Measurements from ENCODE around the gene ASPM.

Gene ASPM

DNA sequence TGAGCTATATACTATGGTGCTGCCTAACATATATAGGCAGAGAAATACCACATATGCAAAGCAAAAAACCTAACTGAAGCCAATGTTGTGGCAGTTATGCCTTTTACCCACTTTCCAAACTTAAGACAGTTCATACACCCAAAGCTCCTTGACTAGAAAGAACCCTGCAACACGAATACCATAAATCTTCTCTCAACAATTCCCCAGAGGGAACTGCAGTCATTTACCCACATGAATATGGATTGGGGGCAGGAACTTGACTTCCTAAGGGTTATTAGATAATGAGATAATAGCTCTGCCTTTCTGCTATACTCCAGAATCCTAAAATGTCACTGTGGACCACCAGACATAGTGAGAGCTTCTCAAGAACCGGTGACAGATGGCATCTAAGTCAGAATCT is 2.9 kb upstream of the ASPM start:
- no peak for TF ChIP-seq GLIS3 (CRISPR knock-in tag; IDR thresholded peaks at IDR 0.05)
- TF ChIP-seq, protein P1, sequence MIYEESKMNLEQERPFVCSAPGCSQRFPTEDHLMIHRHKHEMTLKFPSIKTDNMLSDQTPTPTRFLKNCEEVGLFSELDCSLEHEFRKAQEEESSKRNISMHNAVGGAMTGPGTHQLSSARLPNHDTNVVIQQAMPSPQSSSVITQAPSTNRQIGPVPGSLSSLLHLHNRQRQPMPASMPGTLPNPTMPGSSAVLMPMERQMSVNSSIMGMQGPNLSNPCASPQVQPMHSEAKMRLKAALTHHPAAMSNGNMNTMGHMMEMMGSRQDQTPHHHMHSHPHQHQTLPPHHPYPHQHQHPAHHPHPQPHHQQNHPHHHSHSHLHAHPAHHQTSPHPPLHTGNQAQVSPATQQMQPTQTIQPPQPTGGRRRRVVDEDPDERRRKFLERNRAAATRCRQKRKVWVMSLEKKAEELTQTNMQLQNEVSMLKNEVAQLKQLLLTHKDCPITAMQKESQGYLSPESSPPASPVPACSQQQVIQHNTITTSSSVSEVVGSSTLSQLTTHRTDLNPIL (CRISPR knock-in tag; IDR thresholded peaks at IDR 0.05; ENCODE audit: low read depth) = no peak
- TF ChIP-seq PPARA (CRISPR knock-in tag; IDR thresholded peaks at IDR 0.05; ENCODE audit: borderline replicate concordance) = no peak
- no peak for TF ChIP-seq ESRRG (CRISPR knock-in tag; IDR thresholded peaks at IDR 0.05)
- no peak for TF ChIP-seq ZNF70 (CRISPR knock-in tag; IDR thresholded peaks at IDR 0.05)
- TF ChIP-seq CSDC2 (CRISPR knock-in tag; IDR thresholded peaks at IDR 0.05) = no peak
- TF ChIP-seq, protein P2, sequence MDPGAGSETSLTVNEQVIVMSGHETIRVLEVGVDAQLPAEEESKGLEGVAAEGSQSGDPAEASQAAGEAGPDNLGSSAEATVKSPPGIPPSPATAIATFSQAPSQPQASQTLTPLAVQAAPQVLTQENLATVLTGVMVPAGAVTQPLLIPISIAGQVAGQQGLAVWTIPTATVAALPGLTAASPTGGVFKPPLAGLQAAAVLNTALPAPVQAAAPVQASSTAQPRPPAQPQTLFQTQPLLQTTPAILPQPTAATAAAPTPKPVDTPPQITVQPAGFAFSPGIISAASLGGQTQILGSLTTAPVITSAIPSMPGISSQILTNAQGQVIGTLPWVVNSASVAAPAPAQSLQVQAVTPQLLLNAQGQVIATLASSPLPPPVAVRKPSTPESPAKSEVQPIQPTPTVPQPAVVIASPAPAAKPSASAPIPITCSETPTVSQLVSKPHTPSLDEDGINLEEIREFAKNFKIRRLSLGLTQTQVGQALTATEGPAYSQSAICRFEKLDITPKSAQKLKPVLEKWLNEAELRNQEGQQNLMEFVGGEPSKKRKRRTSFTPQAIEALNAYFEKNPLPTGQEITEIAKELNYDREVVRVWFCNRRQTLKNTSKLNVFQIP (CRISPR knock-in tag; IDR thresholded peaks at IDR 0.05; ENCODE audit: borderline replicate concordance, low read depth) = no peak
- TF ChIP-seq, protein P3, sequence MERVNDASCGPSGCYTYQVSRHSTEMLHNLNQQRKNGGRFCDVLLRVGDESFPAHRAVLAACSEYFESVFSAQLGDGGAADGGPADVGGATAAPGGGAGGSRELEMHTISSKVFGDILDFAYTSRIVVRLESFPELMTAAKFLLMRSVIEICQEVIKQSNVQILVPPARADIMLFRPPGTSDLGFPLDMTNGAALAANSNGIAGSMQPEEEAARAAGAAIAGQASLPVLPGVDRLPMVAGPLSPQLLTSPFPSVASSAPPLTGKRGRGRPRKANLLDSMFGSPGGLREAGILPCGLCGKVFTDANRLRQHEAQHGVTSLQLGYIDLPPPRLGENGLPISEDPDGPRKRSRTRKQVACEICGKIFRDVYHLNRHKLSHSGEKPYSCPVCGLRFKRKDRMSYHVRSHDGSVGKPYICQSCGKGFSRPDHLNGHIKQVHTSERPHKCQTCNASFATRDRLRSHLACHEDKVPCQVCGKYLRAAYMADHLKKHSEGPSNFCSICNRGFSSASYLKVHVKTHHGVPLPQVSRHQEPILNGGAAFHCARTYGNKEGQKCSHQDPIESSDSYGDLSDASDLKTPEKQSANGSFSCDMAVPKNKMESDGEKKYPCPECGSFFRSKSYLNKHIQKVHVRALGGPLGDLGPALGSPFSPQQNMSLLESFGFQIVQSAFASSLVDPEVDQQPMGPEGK (CRISPR knock-in tag; IDR thresholded peaks at IDR 0.05; ENCODE audit: borderline replicate concordance) = no peak
- TF ChIP-seq OSR1 (CRISPR knock-in tag; IDR thresholded peaks at IDR 0.05) = no peak
- no peak for TF ChIP-seq TOX (CRISPR knock-in tag; IDR thresholded peaks at IDR 0.05; ENCODE audit: borderline replicate concordance)
- TF ChIP-seq ISL1 (CRISPR knock-in tag; IDR thresholded peaks at IDR 0.05) = no peak
- no peak for TF ChIP-seq ZNF565 (CRISPR knock-in tag; conservative IDR thresholded peaks at IDR 0.05; ENCODE audit: low read depth)
- TF ChIP-seq, protein P4, sequence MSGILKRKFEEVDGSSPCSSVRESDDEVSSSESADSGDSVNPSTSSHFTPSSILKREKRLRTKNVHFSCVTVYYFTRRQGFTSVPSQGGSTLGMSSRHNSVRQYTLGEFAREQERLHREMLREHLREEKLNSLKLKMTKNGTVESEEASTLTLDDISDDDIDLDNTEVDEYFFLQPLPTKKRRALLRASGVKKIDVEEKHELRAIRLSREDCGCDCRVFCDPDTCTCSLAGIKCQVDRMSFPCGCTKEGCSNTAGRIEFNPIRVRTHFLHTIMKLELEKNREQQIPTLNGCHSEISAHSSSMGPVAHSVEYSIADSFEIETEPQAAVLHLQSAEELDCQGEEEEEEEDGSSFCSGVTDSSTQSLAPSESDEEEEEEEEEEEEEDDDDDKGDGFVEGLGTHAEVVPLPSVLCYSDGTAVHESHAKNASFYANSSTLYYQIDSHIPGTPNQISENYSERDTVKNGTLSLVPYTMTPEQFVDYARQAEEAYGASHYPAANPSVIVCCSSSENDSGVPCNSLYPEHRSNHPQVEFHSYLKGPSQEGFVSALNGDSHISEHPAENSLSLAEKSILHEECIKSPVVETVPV (CRISPR knock-in tag; IDR thresholded peaks at IDR 0.05) = no peak
- no peak for TF ChIP-seq BACH2 (CRISPR knock-in tag; IDR thresholded peaks at IDR 0.05; ENCODE audit: borderline replicate concordance)
- TF ChIP-seq RARB (CRISPR knock-in tag; IDR thresholded peaks at IDR 0.05) = no peak
- no peak for ATAC-seq

DNA sequence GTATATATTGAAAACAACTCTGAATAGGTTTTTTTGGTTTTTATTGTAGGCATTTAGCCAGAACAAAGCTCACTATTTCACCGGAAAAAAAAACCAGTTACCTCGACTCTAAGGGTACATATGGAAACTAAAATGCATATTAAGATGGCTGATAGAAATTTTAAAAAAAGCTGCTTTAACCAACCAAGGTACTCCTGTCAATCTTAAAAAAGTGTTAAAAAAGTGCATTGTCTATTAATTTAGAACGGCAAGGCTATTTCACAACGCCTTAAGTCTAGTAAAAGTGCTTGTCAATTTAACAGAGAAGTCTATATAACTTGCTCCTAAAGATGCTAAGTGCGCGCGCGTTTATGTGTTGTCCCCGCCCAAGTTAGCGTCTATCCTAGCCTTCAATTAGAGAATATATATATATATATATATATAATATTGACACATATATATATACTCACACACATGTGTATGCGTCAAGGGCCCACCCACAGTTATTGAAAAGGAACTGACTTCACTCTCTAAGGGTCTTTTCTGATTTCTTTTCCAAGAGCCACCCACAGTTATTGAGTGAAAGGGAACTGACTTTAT is 934 bp downstream of the ASPM start:
- TF ChIP-seq CSDC2 (CRISPR knock-in tag; IDR thresholded peaks at IDR 0.05) (no peak), ZNF565 (CRISPR knock-in tag; conservative IDR thresholded peaks at IDR 0.05; ENCODE audit: low read depth) (no peak), ZFP30 (CRISPR knock-in tag; IDR thresholded peaks at IDR 0.05) (no peak), ZFP3 (CRISPR knock-in tag; IDR thresholded peaks at IDR 0.05) (no peak)
- TF ChIP-seq, protein P4 (CRISPR knock-in tag; IDR thresholded peaks at IDR 0.05) = no peak
- ATAC-seq = no peak

DNA sequence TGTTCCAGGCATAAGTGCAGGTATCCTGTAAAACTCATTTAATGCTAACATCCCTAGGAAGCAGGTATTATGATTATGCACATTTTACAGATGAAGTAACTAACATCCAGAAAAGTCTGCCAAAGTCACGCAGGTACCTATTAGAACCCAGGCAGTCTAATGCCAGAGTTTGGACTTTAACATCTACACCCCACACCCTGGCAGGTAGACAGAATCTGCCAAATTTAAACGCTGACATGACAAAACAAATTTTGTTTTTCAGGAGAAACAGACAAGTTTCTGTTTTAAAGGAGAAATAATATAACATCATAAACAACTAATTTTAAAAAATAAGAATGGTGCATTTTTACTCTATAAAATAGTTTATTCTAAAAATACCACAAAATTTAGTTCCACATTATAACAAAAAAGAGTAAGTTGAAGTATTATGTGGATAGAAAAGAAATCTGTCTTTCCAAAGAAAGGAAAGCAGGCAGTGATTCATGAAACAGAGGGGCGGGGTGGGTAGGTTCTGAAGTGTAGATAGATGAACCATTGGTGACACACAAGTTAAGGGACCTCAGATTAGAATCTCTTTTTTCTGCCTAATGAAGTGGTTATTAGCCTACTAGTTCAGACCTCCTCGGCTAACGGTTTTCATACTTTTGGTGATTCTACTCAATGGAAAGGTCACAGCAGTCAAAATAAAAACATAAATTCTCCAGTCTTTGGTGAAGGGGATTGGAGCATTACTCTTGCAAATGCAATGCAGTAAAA is 1.7 kb downstream of the ASPM start:
- ATAC-seq = peak; percentile 14
- TF ChIP-seq ARNTL (CRISPR knock-in tag; IDR thresholded peaks at IDR 0.05; ENCODE audit: borderline replicate concordance, low read depth) (no peak), ZFP30 (CRISPR knock-in tag; IDR thresholded peaks at IDR 0.05) (no peak)

DNA sequence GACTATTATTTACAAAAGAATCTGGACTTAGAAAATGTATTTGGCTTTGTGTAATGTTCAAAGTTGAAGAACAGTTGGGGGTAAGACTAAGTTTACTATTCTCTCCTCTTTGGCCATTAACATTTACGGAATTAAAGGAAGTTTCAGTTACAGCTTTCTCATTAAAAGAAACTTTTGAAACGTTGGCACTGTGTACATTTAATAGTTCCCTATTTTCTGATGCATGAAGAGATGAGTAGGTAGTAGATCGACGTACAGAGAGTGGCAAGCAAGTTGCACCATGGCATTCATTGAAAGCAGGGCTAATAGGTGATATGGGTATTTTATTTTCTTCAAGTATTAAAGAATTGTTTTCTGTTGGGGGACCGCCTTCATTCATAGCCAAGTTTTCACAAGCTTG is 3.2 kb downstream of the ASPM start:
- ATAC-seq = no peak
- no peak for TF ChIP-seq ESRRG (CRISPR knock-in tag; IDR thresholded peaks at IDR 0.05)
- TF ChIP-seq ZFP3 (CRISPR knock-in tag; IDR thresholded peaks at IDR 0.05) = no peak

Data from SK-N-SH treated with all-trans-retinoic acid at 6 μM for 48 hours (cell line).